ENCODE results near the gene ZNF532.

DNA sequence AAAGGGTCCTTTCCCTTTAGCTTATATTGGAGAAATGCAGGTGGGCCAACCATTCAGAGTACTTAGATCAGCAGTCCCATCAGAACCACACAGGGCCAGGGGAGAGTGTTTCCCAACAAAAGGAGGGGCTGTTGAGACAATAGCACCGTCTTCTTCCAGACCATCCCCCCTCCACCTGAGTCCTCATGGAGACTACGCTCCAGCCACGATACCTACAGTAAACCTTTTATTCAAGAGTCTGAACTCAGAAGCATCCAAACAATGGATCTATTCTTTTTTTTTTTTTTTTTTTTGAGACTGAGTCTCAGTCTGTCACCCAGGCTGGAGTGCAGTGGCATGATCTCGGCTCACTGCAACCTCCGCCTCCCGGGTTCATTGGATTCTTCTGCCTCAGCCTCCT lies 25.7 kb upstream of the ZNF532 start:
- TF ChIP-seq, protein P1, sequence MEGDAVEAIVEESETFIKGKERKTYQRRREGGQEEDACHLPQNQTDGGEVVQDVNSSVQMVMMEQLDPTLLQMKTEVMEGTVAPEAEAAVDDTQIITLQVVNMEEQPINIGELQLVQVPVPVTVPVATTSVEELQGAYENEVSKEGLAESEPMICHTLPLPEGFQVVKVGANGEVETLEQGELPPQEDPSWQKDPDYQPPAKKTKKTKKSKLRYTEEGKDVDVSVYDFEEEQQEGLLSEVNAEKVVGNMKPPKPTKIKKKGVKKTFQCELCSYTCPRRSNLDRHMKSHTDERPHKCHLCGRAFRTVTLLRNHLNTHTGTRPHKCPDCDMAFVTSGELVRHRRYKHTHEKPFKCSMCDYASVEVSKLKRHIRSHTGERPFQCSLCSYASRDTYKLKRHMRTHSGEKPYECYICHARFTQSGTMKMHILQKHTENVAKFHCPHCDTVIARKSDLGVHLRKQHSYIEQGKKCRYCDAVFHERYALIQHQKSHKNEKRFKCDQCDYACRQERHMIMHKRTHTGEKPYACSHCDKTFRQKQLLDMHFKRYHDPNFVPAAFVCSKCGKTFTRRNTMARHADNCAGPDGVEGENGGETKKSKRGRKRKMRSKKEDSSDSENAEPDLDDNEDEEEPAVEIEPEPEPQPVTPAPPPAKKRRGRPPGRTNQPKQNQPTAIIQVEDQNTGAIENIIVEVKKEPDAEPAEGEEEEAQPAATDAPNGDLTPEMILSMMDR (IDR thresholded peaks at IDR 0.05): no peak
- TF ChIP-seq POLR2A (IDR thresholded peaks at IDR 0.05): no peak

All from upper lobe of left lung (tissue), 4 donors.